Activated T-helper 1 cell treated with anti-CD3 and anti-CD28 coated beads, Interleukin-2, amount 50 U/mL, for 16 hours (primary cell): ENCODE measurements around the gene CX3CL1.
"Not testable (repeated sequence)": the region's sequence is repeated elsewhere in the genome, so short reads cannot be mapped to it uniquely, and the experiment has no call there.

Experiments used
- DNase-seq, 2 donors: peaks; one replicate each; pipeline ENCODE4 v3.0.0-alpha.2; 2020; ENCODE audit warnings: low read depth in 1 of 2, low spot score in 1 of 2

CX3CL1 gene

DNA sequence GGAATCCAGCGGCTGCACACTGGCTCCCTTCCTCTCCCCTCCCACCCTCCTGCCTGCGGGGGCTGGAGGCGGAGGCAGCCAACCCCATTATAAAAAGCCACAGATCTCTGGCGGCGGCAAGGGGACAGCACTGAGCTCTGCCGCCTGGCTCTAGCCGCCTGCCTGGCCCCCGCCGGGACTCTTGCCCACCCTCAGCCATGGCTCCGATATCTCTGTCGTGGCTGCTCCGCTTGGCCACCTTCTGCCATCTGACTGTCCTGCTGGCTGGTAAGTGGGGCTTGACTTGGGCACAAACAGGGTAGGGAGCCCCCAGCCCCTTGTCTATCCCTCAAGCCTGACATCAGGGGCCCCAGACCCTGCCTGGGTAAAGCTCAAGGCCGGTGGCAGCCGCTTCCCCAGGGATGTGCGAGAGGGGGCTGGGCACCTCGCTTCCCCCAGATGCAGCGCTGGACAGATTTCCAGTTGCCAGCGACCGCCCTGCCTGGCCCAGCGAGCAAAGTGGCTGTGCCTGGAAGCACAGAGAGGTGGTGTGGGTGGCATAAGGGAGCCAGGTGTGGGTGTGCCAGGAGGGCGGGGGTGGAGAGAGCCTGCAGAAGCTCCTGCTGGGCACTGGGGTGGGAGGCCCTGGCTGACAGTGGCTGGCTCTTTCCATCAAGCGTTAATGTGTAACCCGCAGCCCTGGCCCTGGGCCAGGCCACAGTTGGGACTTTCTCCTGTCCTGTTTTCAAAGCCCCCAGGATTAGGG is at the start of gene CX3CL1:
Gene CX3CL1, plus strand, starts transcription at position 119 of the 745 bp plus-strand sequence. Its CDS starts 79 bp downstream, at position 198.
- no peak for DNase-seq

DNA sequence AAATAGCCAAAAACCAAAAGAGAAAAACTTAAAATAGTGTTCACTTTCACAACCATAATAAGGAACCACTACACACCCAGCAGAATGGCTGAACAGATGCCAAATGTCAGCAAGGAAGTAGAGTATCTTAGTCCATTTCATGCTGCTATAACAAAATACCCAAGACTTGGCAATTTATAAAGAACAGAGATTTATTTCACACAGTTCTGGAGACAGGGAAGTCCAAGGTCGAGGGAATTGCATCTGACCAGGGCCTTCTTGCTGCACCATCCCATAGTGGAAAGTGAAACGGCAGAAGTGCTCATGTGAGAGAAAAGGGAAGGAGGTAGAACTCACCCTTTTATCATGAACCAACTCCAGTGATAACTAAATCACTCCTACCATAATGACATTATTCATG is 47.5 kb upstream of the CX3CL1 start:
- DNase-seq = no peak

DNA sequence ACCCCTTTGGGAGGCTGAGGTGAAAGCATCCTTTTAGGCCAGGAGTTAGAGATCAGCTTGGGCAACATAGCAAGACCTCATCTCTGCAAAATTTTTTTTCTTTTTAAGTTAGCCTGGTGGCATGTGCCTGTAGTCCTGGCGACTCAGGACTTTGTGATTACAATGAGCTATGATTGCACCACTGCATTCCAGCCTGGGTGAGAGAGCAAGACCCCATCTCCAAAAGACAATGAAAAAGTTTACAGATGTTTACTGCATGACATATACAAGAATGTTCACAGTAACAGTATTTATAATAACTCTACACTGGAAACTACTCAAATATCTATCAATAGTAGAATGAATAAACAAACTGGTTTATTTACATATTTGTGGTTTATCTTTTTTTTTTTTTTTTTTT is 46.8 kb upstream of the CX3CL1 start:
- DNase-seq = no peak

DNA sequence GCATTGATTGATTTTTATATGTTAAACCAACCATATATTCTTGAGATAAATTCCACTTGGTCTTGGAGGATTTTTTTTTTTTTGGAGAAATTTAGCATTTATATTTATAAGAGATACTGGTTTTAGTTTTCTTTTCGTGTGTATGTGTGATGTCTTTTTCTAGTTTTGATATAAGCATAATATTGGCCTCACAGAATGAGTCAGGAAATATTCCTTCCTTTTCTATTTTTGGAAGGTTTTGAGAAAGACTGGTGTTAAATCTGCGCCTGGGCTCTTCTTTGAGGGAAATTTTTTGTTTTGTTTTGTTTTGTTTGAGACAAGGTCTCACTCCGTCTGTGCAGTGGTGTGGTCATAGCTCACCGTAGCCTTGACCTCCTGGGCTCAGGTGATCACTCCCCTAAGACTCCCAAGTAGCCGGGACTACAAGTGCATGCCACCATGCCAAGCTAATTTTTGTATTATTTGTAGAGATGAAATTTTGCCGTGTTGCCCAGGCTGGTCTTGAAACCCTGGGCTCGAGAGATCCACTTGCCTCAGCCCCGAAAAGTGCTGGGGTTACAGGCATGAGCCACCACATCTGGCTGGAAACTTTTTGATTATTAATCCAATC is 42.5 kb upstream of the CX3CL1 start:
- DNase-seq = no peak

DNA sequence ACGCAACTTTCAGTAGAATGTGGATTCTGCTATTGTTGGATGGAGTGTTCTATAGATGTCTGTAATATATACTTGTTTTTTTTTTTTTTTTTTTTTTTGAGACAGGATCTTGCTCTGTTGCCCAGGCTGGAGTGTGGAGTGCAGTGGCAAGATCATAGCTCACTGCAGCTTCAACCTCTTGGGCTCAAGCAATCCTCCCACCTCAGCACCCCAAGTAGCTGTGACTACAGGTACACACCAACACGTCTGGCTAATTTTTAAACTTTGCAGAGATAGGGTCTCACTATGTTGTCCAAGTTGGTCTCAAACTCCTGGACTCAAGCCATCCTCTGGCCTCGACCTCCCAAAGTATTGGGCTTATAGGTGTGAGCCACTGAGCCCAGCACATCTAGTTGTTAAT is 40.9 kb upstream of the CX3CL1 start:
- no peak for DNase-seq

DNA sequence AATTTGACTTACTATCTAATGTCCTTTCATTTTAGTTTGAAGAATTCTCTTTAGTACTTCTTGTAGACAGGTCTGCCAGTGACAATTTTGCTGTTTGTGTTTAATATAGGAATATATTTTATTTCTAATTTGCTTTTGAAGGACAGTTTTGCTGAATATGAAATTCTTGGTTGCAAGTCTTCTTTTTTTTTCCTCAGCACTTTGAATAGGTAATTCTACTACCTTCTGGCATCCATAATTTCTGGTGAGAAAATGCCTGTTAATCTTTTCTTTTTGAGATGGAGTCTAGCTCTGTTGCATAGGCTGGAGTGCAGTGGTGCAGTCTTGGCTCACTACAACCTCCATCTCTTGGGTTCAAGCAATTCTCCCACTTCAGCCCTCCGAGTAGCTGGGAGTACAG is 38.9 kb upstream of the CX3CL1 start:
- no peak for DNase-seq

DNA sequence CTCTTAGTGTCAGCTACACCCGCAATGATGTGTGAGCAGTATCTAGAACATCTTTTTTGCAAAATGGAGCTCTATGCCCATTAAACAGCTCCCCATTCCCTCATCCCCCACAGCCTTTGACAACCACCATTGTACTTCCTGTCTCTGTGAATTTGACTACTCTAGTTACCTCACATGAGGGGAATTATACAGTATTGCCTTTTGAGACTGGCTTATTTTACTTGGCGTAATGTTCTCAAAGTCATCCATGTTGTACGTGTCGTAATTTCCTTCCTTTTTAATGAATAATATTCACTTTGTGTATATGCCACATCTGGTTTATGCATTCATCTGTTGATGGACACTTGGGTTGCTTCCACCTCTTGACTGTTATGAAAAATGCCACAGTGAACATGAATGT is 36.9 kb upstream of the CX3CL1 start:
- no peak for DNase-seq

DNA sequence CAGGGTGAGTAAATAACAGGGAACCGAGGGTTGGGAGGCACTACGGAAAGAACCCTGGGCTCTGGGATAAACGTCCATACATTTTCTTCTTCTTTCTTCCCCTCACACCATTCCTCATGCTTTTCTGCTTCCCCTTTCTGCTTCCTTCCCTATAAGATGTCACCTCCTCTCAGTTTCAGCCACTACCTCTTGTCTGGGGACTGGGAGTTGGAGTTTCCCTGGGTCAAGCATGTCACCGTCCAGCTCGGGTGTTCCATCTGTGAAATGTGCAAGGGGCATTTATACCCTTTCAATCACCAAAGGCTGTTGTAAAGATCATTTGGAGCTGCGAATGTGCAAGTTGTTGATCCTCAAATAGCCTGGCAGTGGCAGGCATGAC is 31.2 kb upstream of the CX3CL1 start:
- DNase-seq = no peak

DNA sequence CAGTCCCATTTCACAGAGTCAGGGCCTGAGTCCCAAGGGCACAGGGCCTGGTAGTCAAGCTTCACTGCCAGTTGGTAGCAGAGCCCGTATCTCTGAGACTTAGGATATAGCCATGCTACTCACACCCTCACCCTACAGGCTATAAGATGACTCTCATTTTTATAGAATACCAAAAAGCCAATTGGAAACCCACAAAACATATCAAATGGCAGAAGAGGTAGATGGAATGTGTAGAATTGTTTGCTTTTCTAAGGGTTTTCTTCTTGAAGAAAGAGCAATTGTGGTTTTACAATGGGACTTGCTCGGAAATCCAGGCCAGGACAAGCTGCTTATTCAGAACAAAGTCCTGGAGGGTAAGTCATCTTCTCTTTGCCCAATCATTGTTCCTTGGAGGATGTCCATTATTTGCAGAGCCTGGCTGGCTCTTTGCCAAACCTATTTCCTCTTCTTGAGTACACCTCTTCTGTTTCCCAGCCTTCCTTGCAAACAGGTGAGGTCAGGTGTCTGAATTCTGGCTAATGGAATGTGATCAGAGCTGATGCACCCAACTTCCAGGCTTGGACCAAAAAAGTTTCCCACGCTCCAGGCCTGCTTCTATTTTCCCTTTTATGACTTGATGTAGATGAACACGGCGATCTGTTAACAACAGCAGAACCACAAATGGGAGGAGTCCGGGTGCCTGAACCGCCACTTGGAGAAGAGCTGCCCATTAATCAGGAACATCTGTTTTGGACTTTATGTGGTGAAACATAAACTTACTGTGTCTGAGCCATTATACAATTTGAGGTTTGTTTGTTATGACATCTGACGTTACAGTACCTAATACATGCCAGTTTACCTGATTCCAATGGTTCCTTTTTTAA is 30.6 kb upstream of the CX3CL1 start:
- DNase-seq = no peak

DNA sequence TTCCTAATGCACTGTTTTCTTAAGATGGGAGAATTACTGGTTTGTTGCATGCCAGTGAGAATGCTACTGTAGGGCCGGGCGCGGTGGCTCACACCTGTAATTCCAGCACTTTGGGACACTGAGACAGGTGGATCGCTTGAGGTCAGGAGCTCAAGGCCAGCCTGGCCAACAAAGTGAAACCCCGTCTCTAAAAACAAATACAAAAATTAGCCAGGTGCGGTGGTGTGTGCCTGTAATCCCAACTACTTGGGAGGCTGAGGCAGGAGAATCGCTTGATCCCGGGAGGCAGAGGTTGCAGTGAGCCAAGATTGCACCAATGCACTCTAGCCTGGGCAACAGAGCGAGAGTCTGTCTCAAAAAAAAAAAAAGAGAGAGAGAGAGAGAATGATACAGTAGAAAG is 29.7 kb upstream of the CX3CL1 start:
- not testable (repeated sequence) for DNase-seq

DNA sequence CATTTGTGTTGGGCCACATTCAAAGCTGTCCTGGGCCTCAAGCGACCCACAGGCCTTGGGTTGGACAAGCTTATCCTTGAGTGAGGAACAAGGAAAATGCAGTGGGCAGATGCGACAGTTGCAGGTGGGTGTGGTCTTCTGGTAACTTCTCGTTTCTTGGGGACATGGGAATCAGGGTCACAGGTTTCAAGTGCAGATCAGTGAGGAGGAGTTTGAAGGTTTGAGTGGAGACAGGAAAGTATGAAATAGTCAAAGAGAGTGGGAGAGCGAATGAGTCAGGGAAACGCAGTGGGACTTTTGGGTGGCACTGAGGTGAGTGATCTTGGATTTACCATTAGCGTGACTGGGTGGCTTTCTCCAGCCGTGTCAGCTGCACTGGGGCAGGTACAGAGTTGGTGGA is 29.1 kb upstream of the CX3CL1 start:
- DNase-seq = no peak

DNA sequence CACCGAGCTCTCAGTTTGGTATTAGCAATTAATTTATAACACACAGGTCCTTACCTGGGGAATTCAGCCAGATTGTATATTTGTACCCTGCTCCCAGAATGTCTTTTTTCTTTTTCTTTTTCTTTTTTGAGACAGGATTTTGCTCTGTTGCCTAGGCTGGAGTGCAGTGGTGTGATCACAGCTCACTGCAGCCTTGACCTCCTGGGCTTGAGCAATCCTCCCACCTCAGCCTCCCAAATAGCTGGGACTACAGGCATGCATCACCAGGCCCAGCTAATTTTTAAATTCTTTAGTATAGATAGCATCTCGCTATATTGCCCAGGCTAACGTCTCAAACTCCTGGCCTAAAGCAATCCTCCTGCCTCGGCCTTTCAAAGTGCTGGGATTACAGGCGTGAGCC is 28.2 kb upstream of the CX3CL1 start:
- not testable (repeated sequence) for DNase-seq

DNA sequence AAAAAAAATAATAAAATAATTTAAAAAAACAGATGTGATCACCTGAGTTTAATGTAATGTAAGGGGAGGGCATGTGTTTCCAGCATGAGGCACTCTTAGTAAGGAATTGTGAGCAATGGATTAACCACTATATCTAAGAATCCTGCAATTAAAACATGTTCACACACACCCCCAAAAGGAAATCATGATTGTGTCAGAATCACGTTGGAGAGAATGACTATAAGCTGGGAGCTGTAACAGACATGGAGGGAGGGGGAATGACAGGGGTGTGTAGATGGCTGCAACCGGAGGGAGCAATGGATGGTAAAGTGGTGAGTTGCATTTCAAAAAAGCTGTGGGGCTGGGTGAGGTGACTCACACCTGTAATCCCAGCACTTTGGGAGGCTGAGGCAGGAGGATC is 27.3 kb upstream of the CX3CL1 start:
- DNase-seq = no peak

DNA sequence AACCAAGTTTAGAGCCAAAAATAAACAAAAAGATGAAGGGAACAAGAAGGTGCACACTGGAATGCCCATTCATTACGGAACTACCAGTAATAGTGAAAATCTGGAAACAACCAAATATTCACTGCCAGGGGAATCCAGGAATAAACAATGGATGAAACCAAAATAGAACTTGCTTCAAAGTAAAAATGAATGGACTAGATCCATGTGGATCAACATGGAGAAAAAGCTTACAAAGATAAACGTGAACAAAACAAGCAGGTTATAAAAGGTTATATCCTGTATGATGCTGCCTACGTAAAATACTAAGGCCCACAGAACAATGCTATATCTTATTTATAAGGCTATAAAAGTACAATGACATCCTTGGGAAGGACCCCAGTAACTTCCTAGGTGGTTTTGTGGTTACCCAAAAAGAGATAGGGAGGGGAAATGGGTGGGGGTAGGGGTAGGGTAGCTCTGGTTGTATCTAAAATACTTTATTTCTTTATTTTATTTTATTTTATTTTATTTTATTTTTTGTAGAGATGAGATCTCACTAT is 26.6 kb upstream of the CX3CL1 start:
- no peak for DNase-seq

DNA sequence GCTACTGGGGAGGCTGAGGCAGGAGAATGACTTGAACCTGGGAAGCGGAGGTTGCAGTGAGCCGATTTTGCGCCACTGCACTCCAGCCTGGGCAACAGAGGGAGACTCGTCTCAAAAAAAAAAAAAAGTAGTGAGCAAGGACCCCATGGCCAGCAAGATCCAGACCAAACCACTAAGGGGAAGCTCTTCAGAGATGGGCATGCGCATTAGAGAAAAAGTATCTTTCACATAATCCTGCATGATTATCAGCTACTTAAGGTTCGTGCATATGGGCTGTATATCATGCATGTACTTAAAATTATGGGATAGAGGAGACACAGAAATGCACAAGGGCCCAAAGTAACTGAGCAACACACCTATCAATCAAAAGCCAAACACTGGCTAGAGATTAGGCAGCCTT is 24.4 kb upstream of the CX3CL1 start:
- DNase-seq = no peak

DNA sequence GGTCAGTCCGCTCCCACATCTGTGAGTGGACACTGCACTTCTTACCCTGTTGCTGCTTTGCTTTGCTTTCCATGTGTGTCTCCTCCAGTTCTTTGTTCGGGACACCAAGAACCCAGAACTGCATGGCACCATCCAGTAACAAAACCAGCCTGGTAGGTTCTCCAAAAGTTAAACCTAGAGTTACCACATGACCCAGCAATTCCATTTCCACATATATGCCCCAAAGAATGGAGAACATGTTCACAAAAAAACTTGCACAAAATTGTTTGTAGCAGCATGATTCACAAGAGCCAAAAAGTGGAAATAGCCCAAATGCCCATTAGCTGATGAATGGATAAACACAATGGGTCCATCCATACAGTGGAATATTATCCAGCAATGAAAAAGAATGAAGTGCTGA is 24.0 kb upstream of the CX3CL1 start:
- no peak for DNase-seq

DNA sequence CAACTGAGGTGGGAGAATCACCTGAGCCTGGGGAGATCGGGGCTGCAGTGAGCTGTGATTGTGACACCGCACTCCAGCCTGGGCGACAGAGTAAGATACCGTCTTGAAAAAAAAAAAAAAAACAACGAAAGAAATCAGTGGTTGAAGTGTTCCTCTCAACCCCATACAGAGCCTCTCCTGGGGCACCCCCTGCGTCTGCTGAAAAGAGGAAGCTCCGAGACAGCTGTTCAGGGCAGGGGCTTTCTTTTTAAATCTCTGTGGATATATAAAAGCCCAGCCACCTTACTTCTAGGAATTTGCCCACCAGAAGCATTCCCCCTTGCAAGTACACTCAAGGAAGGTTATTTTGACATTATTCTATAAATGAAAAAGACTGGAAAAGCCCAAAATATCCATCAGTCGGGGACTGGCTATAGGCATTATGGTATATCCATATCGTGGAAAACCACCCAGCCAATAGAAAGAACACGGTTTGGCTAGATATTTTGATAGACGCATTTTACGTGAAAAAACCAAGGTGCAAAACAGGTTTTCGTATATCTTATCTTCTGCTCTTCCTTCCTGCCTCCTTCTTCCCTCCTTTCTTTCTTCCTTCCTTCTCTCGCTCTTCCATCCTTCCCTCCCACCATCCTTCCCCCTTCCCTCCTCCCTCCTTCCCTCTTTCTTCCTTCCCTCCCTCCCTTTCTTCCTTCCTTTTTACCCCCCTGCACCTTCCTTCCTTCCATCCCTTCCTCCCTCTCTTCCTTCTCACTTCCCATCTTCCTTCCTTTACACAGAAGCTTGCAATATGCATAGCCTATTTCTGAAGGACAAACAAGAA is 22.9 kb upstream of the CX3CL1 start:
- no peak for DNase-seq

DNA sequence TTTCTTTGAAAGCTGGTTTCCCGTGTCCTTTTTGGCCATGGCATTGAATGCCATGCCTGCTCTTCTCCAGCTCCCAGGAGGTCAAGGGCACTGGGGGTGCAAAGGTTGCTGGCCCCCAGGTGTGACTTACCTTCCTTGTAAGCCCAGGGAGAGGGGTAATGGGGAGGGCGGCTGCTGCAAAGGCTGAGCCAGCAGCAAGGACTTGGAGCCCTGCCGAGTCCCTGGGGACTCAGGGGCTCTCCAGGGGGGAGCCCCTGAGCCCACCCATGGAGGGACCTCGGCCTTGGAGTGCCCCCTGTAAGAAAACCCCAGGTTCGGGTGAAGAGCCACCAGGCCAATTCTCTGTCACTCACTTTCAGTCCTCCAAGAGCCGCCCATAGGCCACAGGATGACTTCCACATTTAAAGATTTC is 19.6 kb upstream of the CX3CL1 start:
- no peak for DNase-seq

DNA sequence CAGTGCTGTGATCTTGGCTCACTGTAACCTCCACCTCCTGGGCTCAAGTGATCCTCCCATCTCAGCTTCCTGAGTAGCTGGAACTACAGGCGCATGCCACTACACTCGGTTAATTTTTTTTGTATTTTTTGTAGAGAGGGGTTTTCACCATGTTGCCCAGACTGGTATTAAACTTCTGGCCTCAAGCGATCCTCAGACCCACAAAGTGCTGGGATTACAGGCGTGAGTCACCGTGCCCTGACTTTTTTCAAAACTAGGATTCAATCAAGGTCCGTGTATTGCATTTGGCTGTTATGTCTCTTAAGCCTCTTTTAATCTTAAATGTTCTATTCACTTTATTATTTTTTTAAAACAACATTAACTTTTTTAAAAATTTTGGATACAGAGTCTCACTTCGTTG is 18.0 kb upstream of the CX3CL1 start:
- no peak for DNase-seq

DNA sequence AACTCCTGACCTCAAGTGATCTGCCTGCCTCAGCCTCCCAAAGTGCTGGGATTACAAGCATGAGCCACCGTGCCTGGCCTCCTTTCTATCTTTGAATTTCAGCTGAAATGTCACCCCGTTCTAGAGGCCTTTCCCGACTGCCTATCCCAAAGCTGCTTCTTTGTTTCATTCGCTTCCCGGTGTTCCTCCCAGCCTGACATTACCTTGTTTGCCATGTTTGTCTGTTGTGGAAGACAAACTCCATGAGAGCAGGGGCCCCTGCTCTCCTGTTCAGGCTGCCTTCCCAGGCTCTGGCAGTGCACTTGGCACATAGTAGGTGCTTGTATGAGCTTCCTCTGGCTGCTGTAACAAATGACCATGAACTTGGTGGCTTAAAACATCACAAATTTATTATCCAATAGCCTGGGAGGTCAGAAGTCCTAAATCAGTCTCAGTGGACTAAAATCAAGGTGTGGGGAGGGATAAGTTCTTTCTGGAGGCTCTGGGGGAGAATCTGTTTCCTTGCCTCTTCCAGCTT is 16.3 kb upstream of the CX3CL1 start:
- no peak for DNase-seq

DNA sequence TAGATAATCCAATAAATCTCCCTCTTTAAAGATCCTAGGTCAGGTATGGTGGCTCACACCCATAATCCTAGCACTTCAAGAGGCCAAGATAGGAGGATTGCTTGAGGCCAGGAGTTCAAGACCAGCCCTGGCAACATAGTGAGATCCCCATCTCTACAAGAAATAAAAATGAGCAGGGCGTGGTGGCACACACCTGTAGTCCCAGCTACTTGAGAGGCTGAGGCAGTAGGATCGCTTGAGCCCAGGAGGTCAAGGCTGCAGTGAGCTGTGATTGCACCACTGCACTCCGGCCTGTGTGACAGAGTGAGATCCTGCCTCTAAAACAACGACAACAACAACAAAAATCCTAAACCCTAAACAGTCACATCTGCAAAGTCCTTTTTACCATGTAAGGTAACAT is 15.7 kb upstream of the CX3CL1 start:
- DNase-seq = no peak
